HG02571 (cell line): ENCODE data around the gene ICE2.

Experiments
- ATAC-seq: cut with Tn5 transposase; IDR thresholded peaks from one replicate; pipeline ENCODE4 v1.9.1; 2021; ENCODE audit warnings: mild to moderate bottlenecking, moderate library complexity; ENCODE audit not compliant: unreplicated experiment

ICE2 gene

DNA sequence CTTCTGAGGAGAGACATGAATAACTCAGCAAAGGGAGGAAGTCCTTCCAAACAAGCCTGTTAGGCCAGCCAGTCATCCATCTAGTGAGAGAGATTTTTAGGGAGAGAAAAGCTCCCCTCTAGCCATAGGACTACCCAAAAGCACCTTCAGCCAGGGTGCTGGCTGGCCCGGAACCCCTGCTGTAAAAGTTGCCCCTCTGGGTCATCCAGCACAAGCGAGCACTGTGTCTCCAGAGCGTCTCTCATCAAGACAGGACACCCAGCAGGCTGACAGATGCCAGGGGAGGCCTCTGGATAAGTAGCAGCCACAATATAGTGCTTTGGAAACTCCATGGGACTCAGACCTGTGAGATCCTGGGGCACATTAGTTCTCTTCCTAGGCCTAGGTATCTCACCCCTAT is 105.6 kb downstream of the ICE2 start:
- ATAC-seq = no peak

- ATAC-seq = no peak
Observed at GRCh38 chr15:60372756-60373155, 106.2 kb downstream of the ICE2 start.

GRCh38 chr15:60372227-60372626 is 106.7 kb downstream of the ICE2 start:
- no peak for ATAC-seq

DNA sequence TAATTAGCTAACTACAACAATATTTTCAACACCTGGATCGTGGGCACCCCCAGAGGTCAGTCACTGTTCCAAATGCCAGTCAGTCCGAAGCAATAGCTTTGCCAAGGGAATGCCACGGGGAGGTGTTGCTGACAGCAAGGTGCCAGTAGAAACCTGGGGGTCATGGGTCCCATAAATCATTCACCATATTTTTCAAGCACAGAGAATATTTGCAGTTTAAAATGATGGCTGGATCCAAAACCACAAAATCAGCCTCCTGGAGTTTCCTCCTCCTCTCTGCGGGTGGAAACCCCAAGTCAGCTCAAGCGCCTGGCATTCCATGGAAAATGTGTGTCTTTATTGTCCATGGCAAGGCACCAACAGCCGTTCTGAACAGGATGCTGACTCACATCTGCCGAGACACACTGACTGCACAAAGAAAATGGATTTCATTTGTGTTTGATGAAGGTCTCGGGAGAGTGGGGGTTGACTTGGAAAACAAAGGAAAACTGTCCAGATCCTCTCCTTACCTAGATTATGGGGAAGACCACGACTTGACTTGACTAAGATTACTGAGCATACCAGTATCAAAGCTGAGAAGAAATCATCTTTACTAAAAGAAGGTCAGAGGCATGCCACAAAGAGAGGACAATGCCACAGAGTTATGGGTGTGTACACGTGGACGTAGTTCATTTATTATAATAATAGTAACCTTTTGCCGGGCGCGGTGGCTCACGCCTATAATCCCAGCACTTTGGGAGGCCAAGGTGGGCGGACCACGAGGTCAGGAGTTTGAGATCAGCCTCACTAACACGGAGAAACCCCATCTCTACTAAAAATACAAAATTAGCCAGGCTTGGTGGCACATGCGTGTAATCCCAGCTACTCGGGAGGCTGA is 107.5 kb downstream of the ICE2 start:
- no peak for ATAC-seq

DNA sequence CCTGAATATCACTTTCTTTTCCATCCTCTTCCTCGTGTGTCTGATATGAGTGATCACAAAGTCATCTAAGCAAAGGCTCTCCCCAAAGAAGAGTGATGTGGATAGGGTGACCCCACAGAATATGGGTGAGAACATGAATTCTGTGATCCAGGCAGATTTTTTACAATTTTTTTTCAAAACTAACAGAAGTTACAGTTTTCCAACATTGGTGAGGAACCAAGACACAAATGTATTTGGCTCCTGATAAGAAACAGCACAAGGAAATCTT is 108.1 kb downstream of the ICE2 start:
- ATAC-seq = no peak

DNA sequence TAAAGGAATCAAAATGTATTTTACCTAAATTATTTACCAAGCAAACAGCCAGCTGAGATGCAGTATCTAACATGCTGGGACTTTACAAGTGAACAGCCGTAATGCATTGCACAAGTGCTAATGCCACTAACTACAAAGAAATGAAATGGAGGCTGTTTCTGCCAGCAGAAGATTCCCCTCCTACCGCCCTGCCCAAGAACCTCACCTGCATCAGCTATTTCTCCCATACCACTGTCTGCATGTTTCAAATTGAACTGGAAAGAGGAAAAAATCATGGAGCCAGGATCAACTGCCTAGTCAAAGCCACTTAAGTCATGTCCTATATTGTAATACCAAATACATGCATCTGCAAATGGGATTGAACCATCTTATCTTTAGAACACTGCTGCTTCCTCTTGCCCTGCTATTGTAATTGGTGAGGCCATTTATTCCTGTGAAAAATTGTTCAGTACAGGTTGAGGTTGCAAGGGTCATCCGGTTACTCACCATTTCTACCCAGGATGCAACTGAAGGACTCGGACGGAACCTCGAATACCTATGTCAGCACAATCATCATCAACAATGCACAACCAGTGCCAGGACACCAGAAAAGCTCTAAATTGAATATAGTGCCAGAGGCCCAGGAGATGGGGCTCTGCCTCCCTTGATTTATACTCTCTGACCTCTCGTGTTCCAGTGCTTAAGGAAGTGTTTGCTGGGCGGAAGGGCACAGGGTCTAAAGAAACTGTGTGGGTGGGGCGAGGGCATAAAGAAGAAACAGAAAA is 108.7 kb downstream of the ICE2 start:
- no peak for ATAC-seq

DNA sequence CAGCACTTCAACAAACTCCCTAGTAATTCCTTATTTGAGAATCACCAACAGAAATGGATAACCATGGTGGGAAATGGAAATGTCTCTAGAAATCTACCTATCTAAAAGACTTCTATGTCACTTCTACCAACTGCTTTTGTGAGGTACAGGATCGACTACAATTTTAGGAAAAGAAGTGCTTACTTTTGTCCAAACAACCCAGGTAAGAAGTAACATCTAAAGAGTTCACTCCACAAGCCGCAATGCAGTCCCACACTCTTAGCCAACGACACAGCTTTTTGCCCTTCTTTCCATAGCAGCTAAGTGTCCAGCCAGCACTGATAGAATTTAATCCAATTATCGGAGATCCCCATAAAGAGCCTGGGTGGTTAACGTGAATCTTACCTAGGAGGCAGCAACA is 109.2 kb downstream of the ICE2 start:
- ATAC-seq = no peak
